NB4 (cell line): ENCODE data around the gene PIGO.

Experiments used
- DNase-seq: peaks from one replicate; pipeline ENCODE4 v3.0.0; 2010; ENCODE audit warnings: low read depth
- H3K4me3 ChIP-seq: one replicate; pipeline ENCODE4 v1.5.1; 2011; ENCODE audit warnings: mild to moderate bottlenecking, low read depth, low read length, moderate library complexity
- MAX ChIP-seq: IDR thresholded peaks from 2 replicates; pipeline ENCODE4 v1.6.1; 2011; ENCODE audit warnings: low read depth, low read length
- MYC ChIP-seq: IDR thresholded peaks from 2 replicates; pipeline ENCODE4 v1.6.1; 2011; ENCODE audit warnings: low read depth, low read length
- POLR2A ChIP-seq: IDR thresholded peaks from 2 replicates; pipeline ENCODE4 v1.6.1; 2011; ENCODE audit warnings: mild to moderate bottlenecking; ENCODE audit not compliant: insufficient read length; ENCODE audit errors: extremely low read depth
- TF ChIP-seq, protein P1 (sequence below): IDR thresholded peaks from one replicate; pipeline ENCODE4 v1.5.1; 2012; ENCODE audit warnings: low read depth, low read length

PIGO gene

DNA sequence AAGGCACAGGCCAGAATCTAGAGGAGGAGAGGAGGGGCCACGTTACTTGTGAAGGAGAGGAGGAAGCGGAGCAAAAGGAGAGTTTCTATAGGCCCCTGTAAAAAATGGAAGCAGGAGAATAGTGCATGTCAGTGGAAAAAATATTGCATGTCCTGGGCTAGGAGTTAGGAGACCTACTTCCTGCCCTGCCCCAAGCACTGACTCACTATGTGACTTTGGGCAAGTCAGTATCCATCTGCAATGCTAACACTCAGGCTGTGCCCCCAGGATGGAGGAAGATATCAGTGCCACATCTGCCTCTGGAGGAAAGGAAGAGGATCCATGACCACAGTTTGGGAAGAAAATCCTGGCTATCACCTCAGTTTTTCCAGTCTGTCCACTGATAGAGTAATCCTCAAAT is 7.0 kb downstream of the PIGO start:
- no peak for TF ChIP-seq POLR2A
- no peak for TF ChIP-seq MYC
- no peak for TF ChIP-seq MAX
- H3K4me3 ChIP-seq = no peak overlapping the region
- no peak for DNase-seq

- no peak for DNase-seq
- TF ChIP-seq POLR2A = no peak
- TF ChIP-seq, protein P1, sequence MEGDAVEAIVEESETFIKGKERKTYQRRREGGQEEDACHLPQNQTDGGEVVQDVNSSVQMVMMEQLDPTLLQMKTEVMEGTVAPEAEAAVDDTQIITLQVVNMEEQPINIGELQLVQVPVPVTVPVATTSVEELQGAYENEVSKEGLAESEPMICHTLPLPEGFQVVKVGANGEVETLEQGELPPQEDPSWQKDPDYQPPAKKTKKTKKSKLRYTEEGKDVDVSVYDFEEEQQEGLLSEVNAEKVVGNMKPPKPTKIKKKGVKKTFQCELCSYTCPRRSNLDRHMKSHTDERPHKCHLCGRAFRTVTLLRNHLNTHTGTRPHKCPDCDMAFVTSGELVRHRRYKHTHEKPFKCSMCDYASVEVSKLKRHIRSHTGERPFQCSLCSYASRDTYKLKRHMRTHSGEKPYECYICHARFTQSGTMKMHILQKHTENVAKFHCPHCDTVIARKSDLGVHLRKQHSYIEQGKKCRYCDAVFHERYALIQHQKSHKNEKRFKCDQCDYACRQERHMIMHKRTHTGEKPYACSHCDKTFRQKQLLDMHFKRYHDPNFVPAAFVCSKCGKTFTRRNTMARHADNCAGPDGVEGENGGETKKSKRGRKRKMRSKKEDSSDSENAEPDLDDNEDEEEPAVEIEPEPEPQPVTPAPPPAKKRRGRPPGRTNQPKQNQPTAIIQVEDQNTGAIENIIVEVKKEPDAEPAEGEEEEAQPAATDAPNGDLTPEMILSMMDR = no peak
- no peak for TF ChIP-seq MAX
- no peak overlapping the region for H3K4me3 ChIP-seq
Observed at GRCh38 chr9:35085078-35085477, 11.3 kb downstream of the PIGO start.

- TF ChIP-seq POLR2A (peak; percentile 86), MYC (peak; percentile 75), MAX (peak; percentile 85)
- TF ChIP-seq, protein P1 = peak; percentile 1
- H3K4me3 ChIP-seq = peak within 1 kb of the TSS; percentile 96
- DNase-seq = peak; percentile 99
Observed at GRCh38 chr9:35079426-35080341, 16.7 kb downstream of the PIGO start, which contains the start of gene FANCG. Gene FANCG (minus strand): TSS chr9:35079942. CDS start chr9:35079524, 418 bp downstream.

DNA sequence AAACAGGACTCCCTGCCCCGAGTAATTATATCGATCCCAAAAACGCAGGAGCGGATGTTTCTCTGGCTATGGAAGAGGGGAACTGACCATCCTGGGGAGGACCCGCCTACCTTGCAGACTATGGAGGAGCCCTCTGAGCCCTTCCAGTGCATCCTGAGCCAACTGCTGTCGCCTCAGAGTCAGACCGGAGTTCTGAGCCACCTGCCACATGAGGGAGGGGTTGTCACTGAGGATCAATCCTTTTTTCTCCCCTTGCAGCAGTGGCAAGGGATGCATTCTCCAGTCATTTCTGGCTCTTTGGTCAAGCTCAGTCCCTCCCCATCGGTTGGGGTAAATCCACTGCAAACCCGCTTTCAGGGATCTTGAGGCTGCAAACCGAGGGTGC is 17.4 kb downstream of the PIGO start:
- H3K4me3 ChIP-seq = peak overlapping the region; percentile 96
- TF ChIP-seq MAX (no peak), POLR2A (no peak), MYC (no peak)
- TF ChIP-seq, protein P1 = no peak
- peak; percentile 46 for DNase-seq

GRCh38 chr9:35078066-35078465 is 18.3 kb downstream of the PIGO start:
- no peak for DNase-seq
- TF ChIP-seq, protein P1 = no peak
- TF ChIP-seq MYC = no peak
- no peak for TF ChIP-seq MAX
- TF ChIP-seq POLR2A = no peak
- H3K4me3 ChIP-seq = peak overlapping the region; percentile 96

- no peak for DNase-seq
- H3K4me3 ChIP-seq = no peak overlapping the region
- TF ChIP-seq POLR2A (no peak), MYC (no peak)
- TF ChIP-seq, protein P1 = no peak
Observed at GRCh38 chr9:35076848-35077247, 19.5 kb downstream of the PIGO start.
